Astrocyte of the cerebellum (primary cell): ENCODE data around the gene SMAD6.

Source experiments
- DNase-seq: peaks from one replicate; pipeline ENCODE4 v3.0.0-alpha.2; 2011; ENCODE audit warnings: low read depth
- H3K4me3 ChIP-seq: 2 replicates; pipeline ENCODE4 v1.5.1; 2011; ENCODE audit warnings: mild to moderate bottlenecking, low read depth, low read length, moderate library complexity
- in situ Hi-C: cut with HindIII; loops from 2 replicates; pipeline ENCODE4 v1.10.0; 2017; ENCODE audit warnings: low sequenced_read_pairs
- TF ChIP-seq, protein P1 (sequence below): IDR thresholded peaks from 2 replicates; pipeline ENCODE4 v1.5.1; 2012; ENCODE audit warnings: low read length, low read depth, moderate library complexity, mild to moderate bottlenecking; ENCODE audit errors: missing control alignments

SMAD6 gene

DNA sequence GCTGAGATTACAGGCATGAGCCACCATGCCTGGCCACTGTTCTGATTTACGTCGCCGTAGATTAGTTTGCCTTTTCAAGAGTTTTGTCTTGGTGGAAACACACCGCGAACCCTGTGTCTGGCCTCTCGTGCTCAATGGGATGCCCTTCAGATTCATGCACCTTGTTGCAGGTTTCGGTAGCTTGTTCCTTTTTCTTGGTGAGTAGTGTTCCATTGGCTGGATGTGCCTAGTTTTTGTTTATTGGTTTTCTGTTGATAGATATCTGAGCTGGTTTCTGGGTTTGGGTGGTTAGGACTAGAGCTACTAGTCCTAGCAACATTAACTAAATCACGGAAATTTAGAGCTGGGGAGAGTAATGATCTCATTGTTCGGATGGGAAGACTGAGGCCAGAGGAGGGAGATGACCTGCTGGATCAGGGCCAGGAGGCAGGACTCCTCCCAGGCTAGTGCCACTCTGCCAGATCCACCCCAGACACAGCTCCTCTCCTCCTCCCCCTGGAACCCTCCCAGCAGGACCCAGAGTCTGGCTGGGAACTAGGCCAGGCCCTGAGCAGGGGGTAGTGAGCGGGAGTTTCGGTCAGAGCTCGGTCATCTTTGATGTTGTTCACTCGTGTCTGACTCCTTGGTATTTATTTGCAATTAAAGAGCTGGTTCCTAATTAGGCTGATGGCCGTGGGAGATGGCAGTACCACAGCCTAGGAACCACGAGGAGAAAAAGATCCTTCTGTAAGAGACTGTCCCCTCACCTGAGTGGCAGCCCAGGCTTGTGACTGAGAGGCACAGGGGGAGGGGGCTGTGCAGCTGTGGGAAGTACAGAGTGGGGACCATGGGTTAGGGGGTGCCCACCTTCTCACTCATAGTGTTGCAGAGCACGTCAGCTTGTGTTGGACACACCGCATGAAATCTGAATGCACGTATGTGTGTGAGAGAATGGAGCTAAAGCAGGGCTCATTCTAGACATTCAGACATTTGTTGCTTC lies 73.4 kb downstream of the SMAD6 start:
- no peak overlapping the region for H3K4me3 ChIP-seq
- TF ChIP-seq, protein P1, sequence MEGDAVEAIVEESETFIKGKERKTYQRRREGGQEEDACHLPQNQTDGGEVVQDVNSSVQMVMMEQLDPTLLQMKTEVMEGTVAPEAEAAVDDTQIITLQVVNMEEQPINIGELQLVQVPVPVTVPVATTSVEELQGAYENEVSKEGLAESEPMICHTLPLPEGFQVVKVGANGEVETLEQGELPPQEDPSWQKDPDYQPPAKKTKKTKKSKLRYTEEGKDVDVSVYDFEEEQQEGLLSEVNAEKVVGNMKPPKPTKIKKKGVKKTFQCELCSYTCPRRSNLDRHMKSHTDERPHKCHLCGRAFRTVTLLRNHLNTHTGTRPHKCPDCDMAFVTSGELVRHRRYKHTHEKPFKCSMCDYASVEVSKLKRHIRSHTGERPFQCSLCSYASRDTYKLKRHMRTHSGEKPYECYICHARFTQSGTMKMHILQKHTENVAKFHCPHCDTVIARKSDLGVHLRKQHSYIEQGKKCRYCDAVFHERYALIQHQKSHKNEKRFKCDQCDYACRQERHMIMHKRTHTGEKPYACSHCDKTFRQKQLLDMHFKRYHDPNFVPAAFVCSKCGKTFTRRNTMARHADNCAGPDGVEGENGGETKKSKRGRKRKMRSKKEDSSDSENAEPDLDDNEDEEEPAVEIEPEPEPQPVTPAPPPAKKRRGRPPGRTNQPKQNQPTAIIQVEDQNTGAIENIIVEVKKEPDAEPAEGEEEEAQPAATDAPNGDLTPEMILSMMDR = no peak
- in situ Hi-C loops = no loop called here
- no peak for DNase-seq

GRCh38 chr15:66777054-66777453 lies 75.0 kb downstream of the SMAD6 start:
- TF ChIP-seq, protein P1 = no peak
- in situ Hi-C loops = no loop called here

GRCh38 chr15:66777596-66778313 lies 75.7 kb downstream of the SMAD6 start:
- TF ChIP-seq, protein P1 = no peak
- no peak for DNase-seq
- H3K4me3 ChIP-seq = no peak overlapping the region
- in situ Hi-C loops = no loop called here

More at GRCh38 chr15:66777054-66777453, 75.0 kb downstream of the SMAD6 start:
- no peak overlapping the region for H3K4me3 ChIP-seq
- DNase-seq = no peak

GRCh38 chr15:66778314-66778665 lies 76.3 kb downstream of the SMAD6 start:
- no peak for DNase-seq
- in situ Hi-C loops = no loop called here
- no peak overlapping the region for H3K4me3 ChIP-seq
- TF ChIP-seq, protein P1 = no peak

DNA sequence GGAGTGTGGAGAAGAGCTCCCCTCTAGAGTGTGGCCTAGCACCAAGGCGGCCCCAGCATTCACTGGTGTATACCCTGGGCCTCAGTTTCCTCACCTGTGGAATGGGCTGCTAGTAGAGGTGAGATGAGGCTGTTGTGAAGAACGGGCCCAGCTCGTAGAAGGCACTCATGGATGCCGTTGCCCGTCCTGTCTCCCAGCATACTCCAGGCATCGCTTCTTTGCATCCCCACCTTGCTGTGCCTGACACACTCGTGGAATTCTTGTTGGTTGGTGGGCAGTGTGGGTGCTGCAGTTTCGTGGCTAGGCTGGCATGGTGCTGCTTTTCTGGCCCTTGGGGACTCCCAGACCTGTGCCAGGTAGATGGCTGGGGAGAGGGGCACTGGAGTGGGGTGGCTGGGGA lies 76.7 kb downstream of the SMAD6 start:
- TF ChIP-seq, protein P1 = no peak
- in situ Hi-C loops = no loop called here
- H3K4me3 ChIP-seq = no peak overlapping the region
- no peak for DNase-seq

GRCh38 chr15:66779331-66780009 lies 77.4 kb downstream of the SMAD6 start:
- no peak for DNase-seq
- in situ Hi-C loops = no loop called here
- TF ChIP-seq, protein P1 = no peak
- H3K4me3 ChIP-seq = no peak overlapping the region
